GM12873 (cell line): Measurements from ENCODE around the gene SEC14L5.

Experiments
- CTCF ChIP-seq: IDR thresholded peaks from 2 replicates; pipeline ENCODE4 v1.5.1; 2012; ENCODE audit warnings: low read depth, mild to moderate bottlenecking, moderate library complexity, low read length, control low read depth; ENCODE audit not compliant: insufficient read depth; ENCODE audit errors: missing control alignments

Gene SEC14L5

GRCh38 chr16:4914528-4915225 is 43.5 kb upstream of the SEC14L5 start:
- no peak for TF ChIP-seq CTCF

DNA sequence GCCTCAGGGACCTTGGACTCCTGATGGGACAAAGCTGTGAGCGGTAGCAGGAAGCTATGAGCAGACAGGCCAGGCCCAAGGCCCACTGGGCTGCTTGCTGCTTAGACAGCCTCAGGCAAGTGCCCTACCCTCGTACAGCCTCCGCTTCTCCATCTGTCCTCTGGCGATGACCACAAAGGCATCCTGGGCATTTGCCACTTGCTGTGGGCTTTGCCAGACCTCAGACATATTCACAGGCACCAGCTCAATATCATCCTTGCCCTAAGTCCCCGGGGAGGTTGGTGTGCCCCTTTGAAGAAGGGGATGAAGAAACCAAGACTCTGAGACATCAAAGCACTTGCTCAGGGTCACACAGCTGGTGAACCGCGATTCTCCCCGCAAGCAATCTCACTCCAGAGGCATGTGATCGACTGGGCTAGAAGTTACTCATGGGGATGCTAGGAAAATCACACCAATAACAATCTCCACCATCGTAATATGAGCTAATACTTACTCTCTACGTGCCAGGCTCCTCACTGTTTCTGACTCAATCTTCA is 42.8 kb upstream of the SEC14L5 start:
- no peak for TF ChIP-seq CTCF

DNA sequence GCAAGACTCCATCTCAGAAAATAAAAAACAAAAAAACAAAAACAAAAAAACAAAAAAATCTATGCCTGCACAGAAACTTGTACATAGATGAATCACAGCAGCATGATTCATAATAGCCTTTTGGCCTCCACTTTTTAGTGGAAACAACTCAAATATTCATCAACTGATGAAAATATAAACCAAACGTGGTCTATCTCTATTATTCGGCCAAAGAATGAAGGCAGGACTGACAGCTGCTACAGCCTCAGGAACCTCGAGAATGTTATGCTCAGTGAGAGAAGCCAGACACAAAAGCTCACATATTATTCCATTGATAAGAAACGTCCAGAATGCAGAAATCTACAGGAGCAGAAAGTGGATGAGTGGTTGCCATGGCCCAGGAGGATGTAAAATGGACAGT is 41.0 kb upstream of the SEC14L5 start:
- no peak for TF ChIP-seq CTCF

DNA sequence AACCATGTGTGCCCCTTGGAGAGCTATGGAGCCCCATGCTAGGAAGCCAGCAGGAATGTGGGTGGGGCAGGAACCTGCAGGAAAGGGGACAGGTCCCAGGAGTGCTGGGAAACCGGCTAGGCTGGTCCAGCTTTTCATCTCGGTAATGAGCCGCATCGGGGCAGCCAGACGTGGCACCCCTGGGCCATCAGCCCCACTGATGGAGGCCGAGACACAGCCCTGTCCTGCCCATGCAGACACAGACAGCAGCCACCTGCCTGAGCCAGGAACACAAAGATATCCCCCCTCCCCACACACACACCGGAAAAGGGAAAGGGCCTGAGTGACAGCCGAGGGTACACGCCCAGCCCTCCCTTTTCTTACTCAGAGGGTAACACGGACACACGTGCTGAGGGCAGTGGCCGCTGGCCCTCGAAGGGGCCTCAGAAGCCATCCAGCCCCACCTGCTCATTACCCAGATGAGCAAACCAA is 39.3 kb upstream of the SEC14L5 start:
- TF ChIP-seq CTCF, result no peak

GRCh38 chr16:4920826-4921225 is 37.3 kb upstream of the SEC14L5 start:
- TF ChIP-seq CTCF, result no peak

DNA sequence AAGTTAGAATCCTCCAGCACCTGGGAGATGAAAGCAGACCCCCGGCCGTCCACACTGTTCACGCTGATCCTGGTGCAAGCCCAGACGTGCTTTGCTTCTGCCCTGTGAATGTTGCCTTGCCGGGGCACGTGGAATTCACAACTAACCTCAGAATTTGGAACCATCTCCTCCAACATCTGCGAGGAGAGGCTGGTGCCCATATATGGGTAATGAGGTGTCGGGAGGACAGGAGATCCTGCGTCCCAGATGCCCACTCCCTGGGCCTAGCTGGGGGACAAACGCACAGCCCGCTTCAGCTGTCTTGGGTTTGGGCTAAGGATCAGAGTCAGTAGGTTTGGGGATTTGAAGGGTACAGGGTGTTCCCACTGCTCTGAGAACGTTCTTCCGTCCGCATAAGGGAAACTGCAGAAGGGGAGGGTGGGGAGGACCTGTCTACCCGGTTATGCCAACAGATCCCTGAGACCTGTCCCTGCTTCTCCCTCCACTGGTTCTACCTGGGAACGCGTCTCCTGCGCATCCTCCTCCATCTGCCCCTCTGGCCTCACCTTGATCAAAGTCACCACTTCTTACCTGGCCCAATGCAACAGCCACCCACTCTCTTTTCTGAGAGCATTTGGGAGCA is 35.3 kb upstream of the SEC14L5 start:
- no peak for TF ChIP-seq CTCF

DNA sequence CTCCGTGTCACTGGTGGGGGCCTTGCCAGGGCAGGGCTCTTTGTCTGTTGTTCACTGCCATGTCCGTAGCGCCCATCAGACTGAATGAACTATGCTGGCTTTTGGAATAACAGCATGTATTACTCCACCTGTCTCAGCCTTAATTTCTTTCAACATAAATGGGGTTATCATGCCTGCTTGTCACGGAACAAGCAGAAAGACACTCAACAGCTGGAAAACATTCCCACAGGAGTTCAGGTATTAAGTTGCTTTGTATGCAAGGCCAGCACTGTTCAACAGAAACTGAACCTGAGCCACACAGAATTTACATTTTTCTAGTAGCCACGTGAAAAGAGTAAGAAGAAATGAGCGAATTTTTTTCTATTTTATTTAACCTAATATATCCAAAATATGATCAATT is 34.3 kb upstream of the SEC14L5 start:
- no peak for TF ChIP-seq CTCF
